Mucosa of descending colon (tissue), 3 donors: ENCODE data around the gene MRM3. TPM values are rescaled to one million over a fixed set of nuclear protein-coding genes. Genes with fewer than 3 reads are reported as not detected.

Source experiments
- ATAC-seq: fragments of 200-7000 bp; cut with Tn5 transposase; one replicate; pipeline ENCODE4 v1.9.1; 2020; ENCODE audit warnings: mild to moderate bottlenecking, moderate library complexity
- DNase-seq, 3 donors: peaks; one replicate each; pipeline ENCODE4 v3.0.0-alpha.2; 2020
- H3K36me3 ChIP-seq: fragments of 200-600 bp; one replicate; pipeline ENCODE4 v1.8.0; 2021; ENCODE audit warnings: low read depth, mild to moderate bottlenecking
- H3K4me1 ChIP-seq: fragments of 200-600 bp; one replicate; pipeline ENCODE4 v1.8.0; 2021; ENCODE audit warnings: low read depth, mild to moderate bottlenecking
- H3K4me3 ChIP-seq: fragments of 200-600 bp; one replicate; pipeline ENCODE4 v1.8.0; 2021; ENCODE audit warnings: mild to moderate bottlenecking
- H3K9me3 ChIP-seq: fragments of 200-600 bp; one replicate; pipeline ENCODE4 v1.8.0; 2021; ENCODE audit warnings: mild to moderate bottlenecking
- intact Hi-C, 2 donors: fragments of 100-400 bp; cut with DNase I in 1 of 2; cut with micrococcal nuclease in 1 of 2; formaldehyde crosslinking; loops; one replicate each; pipeline versions ENCODE4 v1.11.0 to v1.11.1; 2022; cut with DNase I, micrococcal nuclease
- total RNA-seq, 3 donors: library from RNA; stranded (reverse); fragmentation: NEBNext Ultra II Directional in 2 of 3; extraction: Animal tissue kit (Norgen Biotek cat#: 25700) in 2 of 3; gene quantifications; one replicate each; pipeline versions ENCODE4 v1.2.1 to v1.2.4, GENCODE V29; 2021 to 2023
- TF ChIP-seq, protein P1 (sequence below): fragments of 200-600 bp; IDR thresholded peaks from one replicate; pipeline ENCODE4 v1.8.0; 2022; ENCODE audit warnings: antibody characterized with exemption, mild to moderate bottlenecking
- donor health status: DM: no; HTN: no; CAD: no; lungs with moderate emphysema.
- donor health status: DM: no; HTN: no; CAD: no.
- donor health status: DM: no; HTN: yes; CAD: no.

The MRM3 gene
- total RNA-seq, 3 donors from 2014 or later, result 12.2 to 14.8 (median 12.4) TPM

DNA sequence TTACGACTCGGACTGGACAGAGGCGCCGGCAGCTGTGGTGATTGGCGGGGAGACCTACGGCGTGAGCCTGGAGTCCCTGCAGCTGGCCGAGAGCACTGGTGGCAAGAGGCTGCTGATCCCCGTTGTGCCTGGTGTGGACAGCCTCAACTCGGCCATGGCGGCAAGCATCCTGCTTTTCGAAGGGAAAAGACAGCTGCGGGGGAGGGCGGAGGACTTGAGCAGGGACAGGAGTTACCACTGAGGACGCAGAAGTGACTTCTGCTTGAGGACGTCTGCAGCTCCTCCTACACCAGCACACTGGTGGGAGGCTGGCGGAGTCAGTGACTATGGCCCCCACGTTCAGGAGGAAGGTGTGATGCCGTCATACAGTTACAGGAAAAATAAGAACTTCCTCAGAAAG lies 9.7 kb downstream of the MRM3 start:
- Histone ChIP-seq H3K4me3 (no peak overlapping the region), H3K4me1 (peaks cover 3% of the 10 kb centered on the region), H3K36me3 (peaks cover 5% of the 10 kb centered on the region), H3K9me3 (no peaks in the 10 kb centered on the region)
- intact Hi-C loops, result loop anchor here in 1 of 2 donors (10.0 kb wide), 1 partner anchor 193 kb away; no protein-coding TSS in a partner anchor
- TF ChIP-seq, protein P1, sequence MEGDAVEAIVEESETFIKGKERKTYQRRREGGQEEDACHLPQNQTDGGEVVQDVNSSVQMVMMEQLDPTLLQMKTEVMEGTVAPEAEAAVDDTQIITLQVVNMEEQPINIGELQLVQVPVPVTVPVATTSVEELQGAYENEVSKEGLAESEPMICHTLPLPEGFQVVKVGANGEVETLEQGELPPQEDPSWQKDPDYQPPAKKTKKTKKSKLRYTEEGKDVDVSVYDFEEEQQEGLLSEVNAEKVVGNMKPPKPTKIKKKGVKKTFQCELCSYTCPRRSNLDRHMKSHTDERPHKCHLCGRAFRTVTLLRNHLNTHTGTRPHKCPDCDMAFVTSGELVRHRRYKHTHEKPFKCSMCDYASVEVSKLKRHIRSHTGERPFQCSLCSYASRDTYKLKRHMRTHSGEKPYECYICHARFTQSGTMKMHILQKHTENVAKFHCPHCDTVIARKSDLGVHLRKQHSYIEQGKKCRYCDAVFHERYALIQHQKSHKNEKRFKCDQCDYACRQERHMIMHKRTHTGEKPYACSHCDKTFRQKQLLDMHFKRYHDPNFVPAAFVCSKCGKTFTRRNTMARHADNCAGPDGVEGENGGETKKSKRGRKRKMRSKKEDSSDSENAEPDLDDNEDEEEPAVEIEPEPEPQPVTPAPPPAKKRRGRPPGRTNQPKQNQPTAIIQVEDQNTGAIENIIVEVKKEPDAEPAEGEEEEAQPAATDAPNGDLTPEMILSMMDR, result no peak
- DNase-seq (no peak), ATAC-seq (no peak)

DNA sequence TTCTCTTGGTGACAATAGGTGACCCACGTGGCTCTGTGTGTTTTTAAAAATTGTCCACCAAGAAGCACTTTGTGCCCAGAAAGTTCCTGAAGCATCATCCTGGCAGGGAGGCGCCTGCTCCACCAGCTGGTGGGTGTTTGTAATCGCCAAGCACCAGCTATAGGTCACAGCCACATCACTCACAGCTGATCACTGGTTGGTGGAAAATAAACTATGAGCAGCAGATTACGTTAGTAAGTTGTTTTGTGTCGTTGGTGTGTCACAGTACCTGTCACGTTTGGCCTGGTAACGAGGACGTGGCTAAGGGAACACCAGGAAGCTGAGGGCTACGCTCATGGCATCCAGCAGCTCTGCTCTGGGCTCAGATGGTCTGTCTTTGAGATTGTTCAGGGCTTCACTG lies 10.1 kb downstream of the MRM3 start:
- no peaks in the 10 kb centered on the region for H3K9me3 ChIP-seq
- ATAC-seq (no peak), DNase-seq (no peak)
- H3K36me3 ChIP-seq, result peaks cover 5% of the 10 kb centered on the region
- H3K4me1 ChIP-seq, result peaks cover 3% of the 10 kb centered on the region
- H3K4me3 ChIP-seq, result no peak overlapping the region
- TF ChIP-seq, protein P1, result no peak
- intact Hi-C loops, result loop anchor here in 1 of 2 donors (10.0 kb wide), 1 partner anchor 193 kb away; no protein-coding TSS in a partner anchor

DNA sequence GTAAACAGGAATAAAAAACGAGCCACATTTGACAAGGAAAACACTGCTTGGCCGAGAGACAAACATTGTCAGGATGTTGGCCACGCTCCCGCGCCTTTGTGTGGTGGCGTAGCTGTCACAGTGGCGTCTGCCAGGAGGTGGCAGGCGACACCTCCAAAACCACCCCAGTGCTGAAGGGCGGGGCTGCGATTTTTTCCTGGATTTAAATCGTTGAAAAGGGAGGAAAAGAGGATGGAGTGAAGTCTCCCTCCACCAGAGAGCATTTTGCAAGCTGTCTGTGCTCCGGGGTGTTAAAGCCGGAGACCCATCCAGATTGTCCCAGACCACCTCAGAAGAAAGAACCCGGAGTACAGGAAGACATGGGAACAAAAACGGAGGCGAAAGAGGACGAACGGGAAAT lies 12.7 kb downstream of the MRM3 start:
- Histone ChIP-seq H3K9me3 (no peaks in the 10 kb centered on the region), H3K4me3 (no peak overlapping the region), H3K36me3 (peaks cover 5% of the 10 kb centered on the region), H3K4me1 (peaks cover 3% of the 10 kb centered on the region)
- intact Hi-C loops, result loop anchor here (5.0 to 10.0 kb wide), 2 partner anchors 187 to 190 kb away; no protein-coding TSS in a partner anchor
- TF ChIP-seq, protein P1, result peak; percentile 56
- DNase-seq (peak; percentile 76 to 87 (median 84)), ATAC-seq (peak; percentile 93)

DNA sequence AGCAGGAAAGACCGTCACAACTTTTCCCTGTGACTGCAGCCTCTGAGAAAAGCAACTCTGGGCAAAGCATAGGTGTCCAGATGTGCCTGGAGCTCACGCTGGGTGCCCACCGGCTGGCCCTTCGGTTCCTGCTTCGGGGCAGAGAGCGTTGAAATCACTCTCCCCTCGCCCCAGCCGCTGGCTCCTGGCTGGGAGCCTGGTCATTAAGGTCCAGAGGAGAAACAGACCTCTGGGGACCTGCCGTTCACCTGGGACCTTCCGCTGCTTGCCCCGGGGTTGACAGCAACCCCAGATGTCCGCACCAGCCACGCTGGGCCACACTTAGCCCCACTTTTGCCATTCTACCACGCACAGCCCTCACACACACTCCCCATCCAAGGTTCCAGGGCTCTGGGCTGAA lies 13.1 kb downstream of the MRM3 start:
- intact Hi-C loops, result loop anchor here (5.0 to 10.0 kb wide), 2 partner anchors 187 to 190 kb away; no protein-coding TSS in a partner anchor
- H3K4me3 ChIP-seq, result no peak overlapping the region

DNA sequence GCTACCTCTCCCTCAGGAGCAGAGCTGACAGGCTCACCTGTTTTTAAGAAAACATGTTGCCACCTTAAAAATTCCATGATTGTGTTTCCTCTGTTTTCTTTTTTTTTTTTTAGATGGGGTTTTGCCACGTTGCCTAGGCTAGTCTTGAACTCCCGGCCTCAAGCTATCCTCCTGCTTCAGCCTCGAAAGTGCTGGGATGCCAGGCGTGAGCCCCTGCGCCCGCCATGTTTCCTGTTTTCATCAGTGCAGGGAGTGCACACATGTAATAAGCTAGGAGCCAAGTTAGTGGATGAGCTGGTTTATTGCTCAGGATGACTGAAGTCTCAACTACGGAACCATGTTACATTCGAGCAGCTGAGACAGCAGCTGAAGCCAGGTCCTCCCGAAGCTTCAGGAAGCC lies 13.6 kb downstream of the MRM3 start:
- intact Hi-C loops, result loop anchor here (5.0 to 10.0 kb wide), 2 partner anchors 187 to 189 kb away; no protein-coding TSS in a partner anchor
- DNase-seq, result no peak
- Histone ChIP-seq H3K36me3 (peaks cover 5% of the 10 kb centered on the region), H3K9me3 (no peaks in the 10 kb centered on the region), H3K4me1 (peaks cover 3% of the 10 kb centered on the region), H3K4me3 (no peak overlapping the region)
- TF ChIP-seq, protein P1, result no peak
- ATAC-seq, result no peak

More for the DNA sequence above, 13.1 kb downstream of the MRM3 start:
- TF ChIP-seq, protein P1, result no peak
- ATAC-seq, result no peak
- H3K36me3 ChIP-seq, result peaks cover 5% of the 10 kb centered on the region
- no peaks in the 10 kb centered on the region for H3K9me3 ChIP-seq
- DNase-seq, result no peak
- peaks cover 3% of the 10 kb centered on the region for H3K4me1 ChIP-seq
